Activated naive CD4-positive, alpha-beta T cell treated with anti-CD3 and anti-CD28 coated beads, Interleukin-2, amount 10 ng/mL, durations not matched to agents 7 days and 5 days (primary cell): Measurements from ENCODE around the gene RNF112.

Source experiments
- CTCF ChIA-PET: fragments of 350-600 bp; sonication (Branson Sonifier 250); formaldehyde crosslinking; loops from one replicate; lab custom pipeline; 2021; ENCODE audit warnings: antibody characterized with exemption; lab: Charles Lee
- DNase-seq: peaks from one replicate; pipeline ENCODE4 v3.0.0-alpha.2; 2020
- H3K27ac Mint-ChIP-seq: one replicate; pipeline ENCODE4 v1.8.0; 2021; ENCODE audit warnings: mild to moderate bottlenecking, moderate library complexity, mixed read lengths
- H3K27me3 Mint-ChIP-seq: one replicate; pipeline ENCODE4 v1.8.0; 2021; ENCODE audit warnings: mild to moderate bottlenecking, mixed read lengths
- H3K36me3 Mint-ChIP-seq: one replicate; pipeline ENCODE4 v1.8.0; 2021; ENCODE audit warnings: mixed read lengths
- H3K4me1 Mint-ChIP-seq: one replicate; pipeline ENCODE4 v1.8.0; 2021; ENCODE audit warnings: mixed read lengths
- H3K4me3 Mint-ChIP-seq: one replicate; pipeline ENCODE4 v1.8.0; 2021; ENCODE audit warnings: mild to moderate bottlenecking, moderate library complexity, mixed read lengths
- H3K9me3 Mint-ChIP-seq: one replicate; pipeline ENCODE4 v1.8.0; 2021; ENCODE audit warnings: mixed read lengths

Gene RNF112

DNA sequence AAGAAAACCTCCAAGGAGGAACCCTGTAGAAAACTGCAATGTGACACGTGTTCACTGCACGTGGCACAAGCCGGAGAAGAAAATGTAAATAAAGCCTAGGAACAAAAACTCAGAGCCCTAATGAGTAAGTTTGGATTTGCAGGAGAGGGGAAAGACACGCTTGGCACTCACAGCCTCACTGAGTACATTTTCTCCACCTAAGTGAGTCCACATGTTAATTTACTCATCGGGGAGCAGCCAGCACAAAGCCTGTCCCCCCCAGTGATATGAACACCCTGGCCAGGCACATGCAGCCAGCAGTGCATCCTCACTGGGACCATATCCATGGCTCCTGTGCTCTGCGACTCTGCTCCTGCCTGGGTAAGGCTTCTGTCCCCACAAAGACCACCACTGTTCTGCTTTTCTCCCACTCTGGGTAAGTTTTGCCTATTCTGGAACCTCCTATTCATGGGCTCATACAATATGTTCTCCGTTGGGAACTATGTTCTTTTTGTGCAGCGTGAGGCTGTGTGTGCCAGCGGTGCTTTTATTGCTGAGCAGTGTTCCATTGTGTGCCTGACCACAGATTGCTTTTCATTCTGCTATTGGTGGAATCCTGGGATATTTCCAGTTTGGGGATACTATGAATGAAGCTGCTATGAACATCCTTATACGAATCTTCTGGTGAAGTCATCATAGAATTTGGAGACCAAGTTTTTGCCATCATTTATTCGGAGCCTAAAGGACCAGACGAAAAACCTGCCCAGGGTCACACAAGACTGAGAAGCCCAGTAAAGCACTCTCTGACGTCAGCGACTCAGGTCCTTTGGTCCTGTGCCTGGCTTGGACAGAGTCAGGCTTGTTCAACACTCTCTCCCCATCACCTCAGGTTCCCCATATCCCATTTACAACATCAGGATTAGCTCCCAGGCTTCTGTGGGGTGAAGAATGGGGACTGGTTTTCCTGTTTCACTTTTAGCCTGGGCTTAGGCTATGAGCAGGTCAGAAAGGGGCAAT lies 53.3 kb downstream of the RNF112 start:
- H3K4me3 Mint-ChIP-seq: no peak overlapping the region
- H3K9me3 Mint-ChIP-seq: no peaks in the 10 kb centered on the region
- peaks cover 15% of the 10 kb centered on the region for H3K27me3 Mint-ChIP-seq
- CTCF ChIA-PET: no interaction called here
- peak overlapping the region; percentile 84 for H3K27ac Mint-ChIP-seq
- H3K36me3 Mint-ChIP-seq: no peaks in the 10 kb centered on the region
- no peak for DNase-seq
- peaks cover 25% of the 10 kb centered on the region for H3K4me1 Mint-ChIP-seq
